Neural progenitor cell (in vitro differentiated cells): ENCODE data around the gene CKS1B. TPM values are rescaled to one million over a fixed set of nuclear protein-coding genes. Genes with fewer than 3 reads are reported as not detected.

ENCODE experiments used
- DNase-seq: peaks from one replicate; pipeline ENCODE4 v3.0.0-alpha.2; 2016; ENCODE audit warnings: low spot score
- H2AFZ ChIP-seq: fragments of 200-600 bp; sonication (generic); replicated peaks from 2 replicates; pipeline ENCODE4 v1.6.1; 2016; ENCODE audit warnings: antibody characterized with exemption
- H3F3A ChIP-seq: fragments of 200-600 bp; sonication (generic); 2 replicates; pipeline ENCODE4 v1.6.1; 2016; ENCODE audit warnings: antibody characterized with exemption, low read depth
- H3K27ac ChIP-seq: fragments of 200-600 bp; sonication (generic); 2 replicates; pipeline ENCODE4 v1.5.1; 2016; ENCODE audit warnings: mild to moderate bottlenecking
- H3K27me3 ChIP-seq: fragments of 200-600 bp; sonication (generic); 2 replicates; pipeline ENCODE4 v1.6.1; 2016; ENCODE audit warnings: mild to moderate bottlenecking, moderate library complexity
- H3K36me3 ChIP-seq: fragments of 200-600 bp; sonication (generic); 2 replicates; pipeline ENCODE4 v1.5.1; 2016
- H3K4me1 ChIP-seq: fragments of 200-600 bp; sonication (generic); 2 replicates; pipeline ENCODE4 v1.6.1; 2016; ENCODE audit warnings: mixed run types
- H3K4me2 ChIP-seq: fragments of 200-600 bp; sonication (generic); 2 replicates; pipeline ENCODE4 v1.6.1; 2016
- H3K4me3 ChIP-seq: fragments of 200-600 bp; sonication (generic); 2 replicates; pipeline ENCODE4 v1.5.1; 2016
- H3K79me2 ChIP-seq: fragments of 200-600 bp; sonication (generic); 2 replicates; pipeline ENCODE4 v1.6.1; 2016; ENCODE audit warnings: low read depth
- H3K9ac ChIP-seq: fragments of 200-600 bp; sonication (generic); 2 replicates; pipeline ENCODE4 v1.6.1; 2016
- H3K9me3 ChIP-seq: fragments of 200-600 bp; sonication (generic); 2 replicates; pipeline ENCODE4 v1.5.1; 2016; ENCODE audit warnings: low read depth
- H4K20me1 ChIP-seq: fragments of 200-600 bp; sonication (generic); 2 replicates; pipeline ENCODE4 v1.6.1; 2016; ENCODE audit warnings: low read depth
- H3K27ac Mint-ChIP-seq: 3 replicates; pipeline ENCODE4 v1.8.0; 2021; ENCODE audit warnings: mixed read lengths
- H3K27me3 Mint-ChIP-seq: 2 replicates; pipeline ENCODE4 v1.8.0; 2022; ENCODE audit warnings: low read depth, mild to moderate bottlenecking, inconsistent platforms, moderate library complexity, mixed read lengths; ENCODE audit not compliant: insufficient read depth
- H3K36me3 Mint-ChIP-seq: 3 replicates; pipeline ENCODE4 v1.8.0; 2021; ENCODE audit warnings: mixed read lengths
- H3K4me1 Mint-ChIP-seq: 3 replicates; pipeline ENCODE4 v1.8.0; 2021; ENCODE audit warnings: mixed read lengths
- H3K4me3 Mint-ChIP-seq: 3 replicates; pipeline ENCODE4 v1.8.0; 2021; ENCODE audit warnings: mild to moderate bottlenecking, moderate library complexity, mixed read lengths
- H3K9me3 Mint-ChIP-seq: 3 replicates; pipeline ENCODE4 v1.8.0; 2020; ENCODE audit warnings: mixed read lengths
- CTCF ChIP-seq: fragments of 200-600 bp; sonication (generic); IDR thresholded peaks from 2 replicates; pipeline ENCODE4 v1.5.1; 2017; ENCODE audit warnings: antibody characterized with exemption, mild to moderate bottlenecking
- EZH2 ChIP-seq: fragments of 200-600 bp; sonication (generic); IDR thresholded peaks from 2 replicates; pipeline ENCODE4 v1.6.1; 2017; ENCODE audit warnings: antibody characterized with exemption, mild to moderate bottlenecking, moderate library complexity
- EZH2phosphoT487 ChIP-seq: fragments of 200-600 bp; sonication (generic); IDR thresholded peaks from 2 replicates; pipeline ENCODE4 v1.6.1; 2017; ENCODE audit warnings: antibody characterized with exemption
- total RNA-seq: library from RNA; depleted of rRNA; stranded (reverse); fragments of >200 nt; gene quantifications from 2 replicates; pipeline ENCODE4 v1.2.3, GENCODE V29; 2015; ENCODE audit warnings: low replicate concordance

The CKS1B gene
- total RNA-seq, 1 donor from 2014 or later = 297 TPM

GRCh38 chr1:154972213-154972516 lies 2.3 kb upstream of the CKS1B start:
- Histone ChIP-seq H3K79me2 (peaks cover 66% of the 10 kb centered on the region), H3F3A (peaks cover 44% of the 10 kb centered on the region), H3K9me3 (no peaks in the 10 kb centered on the region), H3K36me3 (no peaks in the 10 kb centered on the region), H3K9ac (no peak overlapping the region), H3K4me1 (peaks cover 46% of the 10 kb centered on the region), H3K4me2 (peak overlapping the region; percentile 70), H2AFZ (no peak overlapping the region), H3K4me3 (peak overlapping the region; percentile 64), H3K27me3 (no peaks in the 10 kb centered on the region), H3K27ac (peak overlapping the region; percentile 88), H4K20me1 (peaks cover 28% of the 10 kb centered on the region)
- no peak for DNase-seq
- H3K9me3 Mint-ChIP-seq = no peaks in the 10 kb centered on the region
- H3K27ac Mint-ChIP-seq = peak overlapping the region; percentile 92
- no peak for TF ChIP-seq EZH2
- H3K4me1 Mint-ChIP-seq = peaks cover 40% of the 10 kb centered on the region
- no peak overlapping the region for H3K4me3 Mint-ChIP-seq
- H3K36me3 Mint-ChIP-seq = peaks cover 6% of the 10 kb centered on the region
- H3K27me3 Mint-ChIP-seq = peaks cover 3% of the 10 kb centered on the region

DNA sequence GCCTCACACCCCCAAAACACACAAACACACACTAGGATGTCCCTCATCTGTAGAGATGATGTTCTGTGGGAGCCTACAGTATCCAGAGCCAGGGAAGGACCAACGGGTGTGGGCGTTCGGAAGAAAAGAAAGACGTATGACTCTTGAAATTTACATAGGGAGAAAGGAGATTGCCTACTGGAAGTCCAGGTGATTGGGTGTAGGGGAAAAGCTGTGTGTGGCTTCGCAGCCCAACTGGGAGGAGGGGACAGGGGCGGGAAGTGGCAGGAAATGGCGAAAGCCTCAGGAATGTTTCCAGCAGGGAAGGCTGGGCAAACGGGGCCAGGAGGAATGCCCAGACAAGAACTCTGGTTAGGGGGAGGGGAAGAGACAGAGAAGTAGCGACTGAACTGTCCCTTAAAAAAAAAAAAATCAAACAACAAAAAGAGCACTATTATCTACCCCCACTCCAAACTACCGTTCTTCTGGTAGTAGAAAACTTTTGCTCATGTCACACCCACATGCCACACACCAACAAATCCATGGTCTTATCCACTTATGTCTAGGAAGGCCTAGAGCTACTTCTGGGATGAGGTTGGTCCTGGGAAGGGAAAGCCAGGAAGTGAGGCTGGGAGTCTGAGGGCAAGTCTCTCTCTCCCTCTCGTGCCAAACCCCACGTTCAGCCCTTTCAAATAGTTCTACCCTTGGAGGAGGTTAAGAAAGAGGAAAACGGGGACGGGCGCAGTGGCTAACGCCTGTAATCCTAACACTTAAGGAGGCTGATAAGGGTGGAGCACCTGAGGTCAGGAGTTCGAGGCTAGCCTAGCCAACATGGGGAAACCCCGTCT lies 1.8 kb upstream of the CKS1B start:
- H3K9ac ChIP-seq = no peak overlapping the region
- H3K36me3 ChIP-seq = peaks cover 2% of the 10 kb centered on the region
- H3K27me3 Mint-ChIP-seq = peaks cover 3% of the 10 kb centered on the region
- H3K9me3 Mint-ChIP-seq = no peaks in the 10 kb centered on the region
- peaks cover 44% of the 10 kb centered on the region for H3F3A ChIP-seq
- H3K4me2 ChIP-seq = peak overlapping the region; percentile 70
- peaks cover 44% of the 10 kb centered on the region for H3K4me1 Mint-ChIP-seq
- H3K4me1 ChIP-seq = peaks cover 46% of the 10 kb centered on the region
- H3K36me3 Mint-ChIP-seq = peaks cover 6% of the 10 kb centered on the region
- no peak overlapping the region for H3K4me3 Mint-ChIP-seq
- no peak overlapping the region for H2AFZ ChIP-seq
- peak; percentile 94 for DNase-seq
- H3K9me3 ChIP-seq = no peaks in the 10 kb centered on the region
- no peak for TF ChIP-seq EZH2phosphoT487
- TF ChIP-seq CTCF = no peak
- peak overlapping the region; percentile 92 for H3K27ac Mint-ChIP-seq
- peaks cover 67% of the 10 kb centered on the region for H3K79me2 ChIP-seq
- H3K27me3 ChIP-seq = no peaks in the 10 kb centered on the region
- H4K20me1 ChIP-seq = peaks cover 33% of the 10 kb centered on the region
- H3K27ac ChIP-seq = peak overlapping the region; percentile 88
- H3K4me3 ChIP-seq = peak overlapping the region; percentile 64

GRCh38 chr1:154973344-154974101 lies 958 bp upstream of the CKS1B start:
- H3K4me3 Mint-ChIP-seq = no peak overlapping the region

More at GRCh38 chr1:154973344-154974101, 958 bp upstream of the CKS1B start:
- H3K27me3 Mint-ChIP-seq = peaks cover 3% of the 10 kb centered on the region
- H3K4me1 Mint-ChIP-seq = peaks cover 38% of the 10 kb centered on the region
- Histone ChIP-seq H3K4me3 (peak overlapping the region; percentile 64), H3K27me3 (no peaks in the 10 kb centered on the region), H2AFZ (peak overlapping the region; percentile 88), H4K20me1 (peaks cover 37% of the 10 kb centered on the region), H3K36me3 (peaks cover 9% of the 10 kb centered on the region), H3F3A (peaks cover 49% of the 10 kb centered on the region), H3K9ac (no peak overlapping the region), H3K9me3 (no peaks in the 10 kb centered on the region), H3K4me2 (peak overlapping the region; percentile 70), H3K4me1 (peaks cover 46% of the 10 kb centered on the region), H3K79me2 (peaks cover 71% of the 10 kb centered on the region), H3K27ac (peak overlapping the region; percentile 88)
- peaks cover 3% of the 10 kb centered on the region for H3K36me3 Mint-ChIP-seq
- H3K9me3 Mint-ChIP-seq = no peaks in the 10 kb centered on the region
- no peak overlapping the region for H3K27ac Mint-ChIP-seq
- TF ChIP-seq CTCF (peak; percentile 14), EZH2phosphoT487 (no peak), EZH2 (no peak)
- DNase-seq = peak; percentile 97
